Measurements from ENCODE around the gene DNAJC30. TPM values are rescaled to one million over a fixed set of nuclear protein-coding genes. Genes with fewer than 3 reads are reported as not detected.

The DNAJC30 gene
- total and polyA plus RNA-seq, 11 donors = 6.8 to 21.1 (median 14.0) TPM

GRCh38 chr7:73635428-73636200 is 47.6 kb downstream of the DNAJC30 start:
- intact Hi-C loops (cut with DNase I) = no loop called here
- ATAC-seq (no peak), DNase-seq (no peak)
- no peaks in the 10 kb centered on the region for H3K4me1 ChIP-seq
- H3K27me3 ChIP-seq = peaks cover 0 to 35% (median 16%) of the 10 kb centered on the region in 9 donors
- 84 to 97% (median 93%) methylated on average over 8 of the region's 8 CpGs for WGBS, 4 donors
- TF ChIP-seq, protein P1, sequence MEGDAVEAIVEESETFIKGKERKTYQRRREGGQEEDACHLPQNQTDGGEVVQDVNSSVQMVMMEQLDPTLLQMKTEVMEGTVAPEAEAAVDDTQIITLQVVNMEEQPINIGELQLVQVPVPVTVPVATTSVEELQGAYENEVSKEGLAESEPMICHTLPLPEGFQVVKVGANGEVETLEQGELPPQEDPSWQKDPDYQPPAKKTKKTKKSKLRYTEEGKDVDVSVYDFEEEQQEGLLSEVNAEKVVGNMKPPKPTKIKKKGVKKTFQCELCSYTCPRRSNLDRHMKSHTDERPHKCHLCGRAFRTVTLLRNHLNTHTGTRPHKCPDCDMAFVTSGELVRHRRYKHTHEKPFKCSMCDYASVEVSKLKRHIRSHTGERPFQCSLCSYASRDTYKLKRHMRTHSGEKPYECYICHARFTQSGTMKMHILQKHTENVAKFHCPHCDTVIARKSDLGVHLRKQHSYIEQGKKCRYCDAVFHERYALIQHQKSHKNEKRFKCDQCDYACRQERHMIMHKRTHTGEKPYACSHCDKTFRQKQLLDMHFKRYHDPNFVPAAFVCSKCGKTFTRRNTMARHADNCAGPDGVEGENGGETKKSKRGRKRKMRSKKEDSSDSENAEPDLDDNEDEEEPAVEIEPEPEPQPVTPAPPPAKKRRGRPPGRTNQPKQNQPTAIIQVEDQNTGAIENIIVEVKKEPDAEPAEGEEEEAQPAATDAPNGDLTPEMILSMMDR (IDR thresholded peaks at IDR 0.05) = no peak
- no peak for TF ChIP-seq POLR2A (IDR thresholded peaks at IDR 0.05)
- H3K27ac ChIP-seq = no peak overlapping the region
- no peak overlapping the region for H3K4me3 ChIP-seq
- H3K36me3 ChIP-seq = no peaks in the 10 kb centered on the region
- no peaks in the 10 kb centered on the region for H3K9me3 ChIP-seq

DNA sequence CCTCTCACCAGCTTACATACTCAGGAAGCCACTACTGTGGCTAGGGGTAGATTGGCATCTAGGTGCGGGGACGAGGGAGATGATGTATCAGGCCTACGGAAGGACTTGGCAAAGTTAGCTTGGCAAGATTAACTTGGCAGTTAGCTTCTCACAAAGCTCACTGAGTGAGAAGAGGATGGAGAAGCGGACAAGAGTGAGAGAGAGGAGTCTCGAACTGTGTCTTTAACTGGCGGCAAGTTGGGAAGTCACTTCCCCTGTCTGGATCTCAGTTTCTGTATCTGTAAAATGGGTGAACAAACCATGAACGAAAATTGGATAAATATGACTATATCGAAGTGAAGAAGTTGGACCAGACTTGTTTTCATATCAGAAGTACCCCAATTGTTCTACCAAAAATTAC is 49.4 kb downstream of the DNAJC30 start:
- H3K27me3 ChIP-seq = peaks cover 0 to 42% (median 20%) of the 10 kb centered on the region in 9 donors
- intact Hi-C loops (cut with DNase I) = no loop called here
- no peak overlapping the region for H3K27ac ChIP-seq
- no peak for ATAC-seq
- no peaks in the 10 kb centered on the region for H3K9me3 ChIP-seq
- DNase-seq = no peak
- H3K4me1 ChIP-seq = no peaks in the 10 kb centered on the region
- no peaks in the 10 kb centered on the region for H3K36me3 ChIP-seq
- no peak overlapping the region for H3K4me3 ChIP-seq
- WGBS, 4 donors = 81 to 87% (median 84%) methylated on average over 8 of the region's 8 CpGs
- TF ChIP-seq, protein P1 (IDR thresholded peaks at IDR 0.05) = no peak
- TF ChIP-seq POLR2A (IDR thresholded peaks at IDR 0.05) = no peak

- ATAC-seq (no peak), DNase-seq (no peak)
- no peaks in the 10 kb centered on the region for H3K4me1 ChIP-seq
- H3K27me3 ChIP-seq = peaks cover 0 to 47% (median 20%) of the 10 kb centered on the region in 9 donors
- WGBS, 4 donors = 76 to 91% (median 87%) methylated on average over 7 of the region's 7 CpGs
- H3K27ac ChIP-seq = no peak overlapping the region
- H3K4me3 ChIP-seq = no peak overlapping the region
- TF ChIP-seq POLR2A (IDR thresholded peaks at IDR 0.05) = no peak
- TF ChIP-seq, protein P1 (IDR thresholded peaks at IDR 0.05) = no peak
- H3K36me3 ChIP-seq = no peaks in the 10 kb centered on the region
- H3K9me3 ChIP-seq = no peaks in the 10 kb centered on the region
- intact Hi-C loops (cut with DNase I) = no loop called here
Measured at GRCh38 chr7:73633323-73633722, 49.9 kb downstream of the DNAJC30 start.

DNA sequence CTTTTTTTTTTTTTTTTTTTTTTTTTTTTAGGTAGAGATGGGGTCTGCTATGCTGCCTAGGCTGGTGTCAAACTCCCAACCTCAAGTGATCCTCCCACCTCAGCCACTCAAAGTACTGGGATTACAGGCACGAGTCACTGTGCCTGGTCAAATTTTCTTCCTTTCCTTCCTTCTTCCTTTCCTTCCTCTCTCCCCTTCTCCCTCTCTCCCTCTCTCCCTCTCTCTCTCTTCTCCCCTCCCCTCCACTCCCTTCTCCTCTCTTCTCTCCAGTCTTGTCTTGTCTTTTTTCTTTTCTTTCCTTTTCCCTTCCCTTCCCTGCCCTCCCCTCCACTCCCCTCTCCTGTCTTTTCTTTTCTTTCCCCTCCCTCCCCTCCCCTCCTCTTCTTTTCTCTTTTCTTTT is 51.7 kb downstream of the DNAJC30 start:
- Histone ChIP-seq H3K36me3 (no peaks in the 10 kb centered on the region), H3K4me3 (no peak overlapping the region), H3K9me3 (no peaks in the 10 kb centered on the region), H3K4me1 (no peaks in the 10 kb centered on the region), H3K27ac (no peak overlapping the region), H3K27me3 (peaks cover 0 to 60% (median 20%) of the 10 kb centered on the region in 9 donors)
- TF ChIP-seq, protein P1 (IDR thresholded peaks at IDR 0.05) = no peak
- no peak for TF ChIP-seq POLR2A (IDR thresholded peaks at IDR 0.05)
- intact Hi-C loops (cut with DNase I) = no loop called here
- WGBS, 4 donors = 17 to 36% (median 27%) methylated on average over 1 of the region's 1 CpG
- DNase-seq (no peak), ATAC-seq (no peak)

MicroRNA genes within 50 kb of the gene (microRNA counts, 767-probe panel; counts per million panel counts)
- 71.6 to 758 counts per million in 2 donors for microRNA hsa-miR-4284

Small RNA genes lying within 50 kb of the gene (microRNA-seq; reads per million reads assigned to microRNA genes)
- gene MIR4284 = 0 reads per million in 4 donors

Other genes with a start within 250 kb of the DNAJC30 start
- gene FZD9, start 249.7 kb downstream of the DNAJC30 start, total RNA-seq = under 1 TPM in 6 of 9 donors, not detected in 3; 0.12 to 0.48 (median 0.28) TPM
- under 1 TPM; 0.15 to 0.82 TPM for gene FZD9, start 249.7 kb downstream of the DNAJC30 start, polyA plus RNA-seq
- 10 to 100 TPM; 30.1 to 45.0 (median 41.5) TPM for gene BAZ1B, start 161.2 kb downstream of the DNAJC30 start, total RNA-seq
- 10 to 100 TPM; 19.0 to 31.5 TPM for gene BAZ1B, start 161.2 kb downstream of the DNAJC30 start, polyA plus RNA-seq
- gene BCL7B, start 125.8 kb downstream of the DNAJC30 start, total RNA-seq = 100 to 1,000 TPM in 2 of 9 donors, 10 to 100 TPM in 7; 63.2 to 182 (median 77.9) TPM
- gene BCL7B, start 125.8 kb downstream of the DNAJC30 start, polyA plus RNA-seq = 10 to 100 TPM; 65.3 to 88.8 TPM
- 10 to 100 TPM in 7 of 9 donors, 1 to 10 TPM in 2; 6.8 to 24.1 (median 14.1) TPM for gene TBL2, start 104.9 kb downstream of the DNAJC30 start, total RNA-seq
- 10 to 100 TPM in 1 of 2 donors, 1 to 10 TPM in 1; 3.5 to 27.3 TPM for gene TBL2, start 104.9 kb downstream of the DNAJC30 start, polyA plus RNA-seq
- 10 to 100 TPM in 1 of 9 donors, 1 to 10 TPM in 6, under 1 TPM in 2; 0.42 to 10.1 (median 1.8) TPM for gene MLXIPL, start 58.9 kb downstream of the DNAJC30 start, total RNA-seq
- gene MLXIPL, start 58.9 kb downstream of the DNAJC30 start, polyA plus RNA-seq = 1 to 10 TPM; 2.0 to 5.4 TPM
- 1 to 10 TPM; 1.9 to 2.9 (median 2.7) TPM for gene VPS37D, start 15.6 kb downstream of the DNAJC30 start, total RNA-seq
- 1 to 10 TPM; 1.1 to 2.2 TPM for gene VPS37D, start 15.6 kb downstream of the DNAJC30 start, polyA plus RNA-seq
- gene BUD23, start 144 bp upstream of the DNAJC30 start, total RNA-seq = 10 to 100 TPM; 57.4 to 94.1 (median 68.6) TPM
- gene BUD23, start 144 bp upstream of the DNAJC30 start, polyA plus RNA-seq = 100 to 1,000 TPM; 106 to 150 TPM
- gene STX1A, start 36.2 kb upstream of the DNAJC30 start, total RNA-seq = 1 to 10 TPM; 1.1 to 3.6 (median 1.6) TPM
- gene STX1A, start 36.2 kb upstream of the DNAJC30 start, polyA plus RNA-seq = 1 to 10 TPM; 1.8 to 2.4 TPM
- gene ABHD11, start 55.3 kb upstream of the DNAJC30 start, total RNA-seq = 10 to 100 TPM; 17.9 to 36.9 (median 25.0) TPM
- 10 to 100 TPM; 21.0 to 27.7 TPM for gene ABHD11, start 55.3 kb upstream of the DNAJC30 start, polyA plus RNA-seq
- gene CLDN3, start 86.8 kb upstream of the DNAJC30 start, total RNA-seq = not detected
- under 1 TPM in 1 of 2 donors, not detected in 1; 0.10 TPM for gene CLDN3, start 86.8 kb upstream of the DNAJC30 start, polyA plus RNA-seq
- under 1 TPM in 1 of 9 donors, not detected in 8; 0.11 TPM for gene CLDN4, start 147.5 kb upstream of the DNAJC30 start, total RNA-seq
- under 1 TPM in 1 of 2 donors, not detected in 1; 0.12 TPM for gene CLDN4, start 147.5 kb upstream of the DNAJC30 start, polyA plus RNA-seq
- gene METTL27, start 159.1 kb upstream of the DNAJC30 start, total RNA-seq = 1 to 10 TPM in 3 of 9 donors, under 1 TPM in 3, not detected in 3; 0.30 to 2.7 (median 0.94) TPM
- under 1 TPM in 1 of 2 donors, not detected in 1; 0.12 TPM for gene METTL27, start 159.1 kb upstream of the DNAJC30 start, polyA plus RNA-seq
- gene TMEM270, start 177.7 kb upstream of the DNAJC30 start, total RNA-seq = not detected
- gene TMEM270, start 177.7 kb upstream of the DNAJC30 start, polyA plus RNA-seq = not detected